Gastroesophageal sphincter (tissue), 4 donors: Measurements from ENCODE around the gene FKRP. TPM values are rescaled to one million over a fixed set of nuclear protein-coding genes. Genes with fewer than 3 reads are reported as not detected.
A peak's percentile ranks its signal among the peaks of the same experiment; 100 is the strongest.
"Not testable (repeated sequence)": the region's sequence is repeated elsewhere in the genome, so short reads cannot be mapped to it uniquely, and the experiment has no call there.

ENCODE experiments used
- ATAC-seq: fragments of 150-250 bp; one replicate; pipeline ENCODE4 v1.9.1; 2016; ENCODE audit warnings: mild to moderate bottlenecking, moderate library complexity
- H3K27ac ChIP-seq, 4 donors: fragments of 200-600 bp; sonication (generic) in 3 of 4; 1 replicate in 3 of 4; 2 replicates in 1 of 4; pipeline ENCODE4 v1.5.1; 2016 to 2019
- H3K27me3 ChIP-seq: fragments of 200-600 bp; sonication (generic); one replicate; pipeline ENCODE4 v1.5.1; 2019
- H3K36me3 ChIP-seq, 2 donors: fragments of 200-600 bp; sonication (generic); one replicate each; pipeline ENCODE4 v1.5.1; 2019; ENCODE audit warnings: control low read depth in 1 of 2
- H3K4me1 ChIP-seq, 3 donors: fragments of 200-600 bp; sonication (generic); 1 replicate in 2 of 3; 2 replicates in 1 of 3; pipeline ENCODE4 v1.5.1; 2016 to 2019; ENCODE audit warnings: control low read depth in 2 of 3
- H3K4me3 ChIP-seq, 2 donors: fragments of 200-600 bp; sonication (generic); one replicate each; pipeline ENCODE4 v1.5.1; 2019; ENCODE audit warnings: mild to moderate bottlenecking in 1 of 2, moderate library complexity in 1 of 2
- H3K9me3 ChIP-seq, 3 donors: fragments of 200-600 bp; sonication (generic); one replicate each; pipeline ENCODE4 v1.5.1; 2017 to 2019; ENCODE audit warnings: control low read depth in 2 of 3
- CTCF ChIP-seq, 4 experiments: fragments of 200-600 bp in 2 of 4; fragments of 450-650 bp in 2 of 4; sonication (generic) in 1 of 4; IDR thresholded peaks; one replicate each; pipeline ENCODE4 v1.5.1; 2017 to 2019; ENCODE audit warnings: antibody characterized with exemption in 4 of 4, mild to moderate bottlenecking in 2 of 4, moderate library complexity in 2 of 4
- EP300 ChIP-seq: sonication (generic); formaldehyde crosslinking; IDR thresholded peaks from one replicate; pipeline ENCODE4 v1.6.1; 2017; ENCODE audit warnings: antibody characterized with exemption, mild to moderate bottlenecking
- POLR2A ChIP-seq, 2 donors: fragments of 450-650 bp; IDR thresholded peaks; one replicate each; pipeline ENCODE4 v1.6.1; 2017; ENCODE audit warnings: antibody characterized with exemption in 2 of 2, mild to moderate bottlenecking in 2 of 2, moderate library complexity in 1 of 2
- POLR2AphosphoS5 ChIP-seq: sonication (generic); formaldehyde crosslinking; IDR thresholded peaks from one replicate; pipeline ENCODE4 v1.6.1; 2017; ENCODE audit warnings: antibody characterized with exemption
- WGBS, 2 donors: methylation state at CpG; one replicate each; pipeline ENCODE4 v1.1.5; 2018; ENCODE audit warnings: low coverage in 1 of 2; 5-methylcytosine and 5-hydroxymethylcytosine counted together
- total RNA-seq, 4 donors: library from RNA; depleted of rRNA; stranded (reverse); fragments of >200 nt; gene quantifications; one replicate each; pipeline ENCODE4 v1.1.0, GENCODE V29; 2016

The FKRP gene
- total RNA-seq, 4 donors from 2014 or later: 18.7 to 22.5 (median 20.3) TPM

DNA sequence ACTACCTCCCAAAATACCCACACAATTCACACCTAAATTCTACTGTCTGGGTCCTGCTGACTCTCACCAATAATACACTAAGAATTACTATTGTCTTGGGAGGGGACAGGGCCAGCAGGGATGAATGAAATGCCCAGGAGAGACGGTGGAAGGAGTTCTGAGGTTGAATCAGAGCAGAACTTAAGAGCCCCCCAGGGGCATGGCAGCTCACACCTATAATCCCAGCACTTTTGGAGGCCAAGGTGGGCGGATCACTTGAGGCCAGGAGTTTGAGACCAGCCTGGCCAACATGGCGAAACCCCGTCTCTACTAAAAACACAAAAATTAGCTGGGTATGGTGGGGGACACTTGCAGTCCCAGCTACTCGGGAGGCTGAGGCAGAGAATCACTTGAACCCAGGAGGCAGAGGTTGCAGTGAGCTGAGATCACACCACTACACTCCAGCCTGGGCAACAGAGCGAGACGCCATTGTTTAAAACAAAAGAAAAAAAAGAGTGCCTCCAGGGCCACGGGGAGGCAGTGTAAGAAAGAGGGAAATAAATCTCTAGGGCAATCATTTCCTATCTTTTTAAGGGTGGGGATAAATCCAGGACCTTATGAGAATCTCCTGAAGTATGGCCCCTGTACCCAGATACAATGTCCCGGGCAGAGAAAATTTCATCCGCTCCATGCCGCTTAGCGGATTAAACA lies 32.2 kb downstream of the FKRP start:
- Histone ChIP-seq H3K4me1 (peaks cover 0 to 15% (median 0%) of the 10 kb centered on the region in 3 donors), H3K36me3 (peaks cover 0 to 94% of the 10 kb centered on the region in 2 donors), H3K27ac (peak overlapping the region in 3 of 4 donors; percentile 3 to 27 (median 5))
- not testable (repeated sequence) for H3K9me3 ChIP-seq, H3K4me3 ChIP-seq, H3K27me3 ChIP-seq
- peak in 1 of 4 experiments; percentile 16 for TF ChIP-seq CTCF (IDR thresholded peaks at IDR 0.05)
- ATAC-seq: peak; percentile 3
- 78 to 91% methylated on average over 7 to 9 of the region's 12 CpGs for WGBS, 2 donors

GRCh38 chr19:46782355-46783019 lies 36.6 kb downstream of the FKRP start:
- ATAC-seq: no peak
- Histone ChIP-seq H3K4me1 (peaks cover 0 to 58% (median 24%) of the 10 kb centered on the region in 3 donors), H3K36me3 (peaks cover 0 to 66% of the 10 kb centered on the region in 2 donors), H3K4me3 (no peak overlapping the region), H3K9me3 (no peaks in the 10 kb centered on the region), H3K27ac (no peak overlapping the region), H3K27me3 (no peaks in the 10 kb centered on the region)
- WGBS, 2 donors: 90% methylated on average over 2 of the region's 7 CpGs; no CpG with 5 or more reads in 1 of the 2 donors
- TF ChIP-seq POLR2A (IDR thresholded peaks at IDR 0.05): no peak
- TF ChIP-seq POLR2AphosphoS5: no peak
- no peak for TF ChIP-seq CTCF (IDR thresholded peaks at IDR 0.05)

DNA sequence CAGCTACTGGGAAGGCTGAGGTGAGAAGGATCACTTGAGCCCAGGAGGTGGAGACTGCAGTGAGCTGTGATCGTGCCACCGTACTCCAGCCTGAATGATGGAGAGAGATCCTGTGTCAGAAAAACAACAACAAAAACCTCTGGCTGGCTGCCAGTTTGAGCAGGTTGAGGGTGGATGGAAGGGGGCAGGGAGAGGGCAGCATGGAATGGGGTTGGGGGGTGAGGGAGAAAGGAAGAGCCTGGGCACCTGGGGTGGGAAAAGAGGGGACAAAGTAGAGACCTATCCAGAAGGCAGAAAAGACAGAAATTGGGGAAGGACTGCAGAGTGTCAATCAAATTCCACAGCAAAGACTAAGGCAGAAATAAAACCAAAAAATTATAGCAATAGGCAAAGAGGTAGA lies 37.8 kb downstream of the FKRP start:
- H3K27ac ChIP-seq: peak overlapping the region in 2 of 4 donors; percentile 86 to 88
- H3K27me3 ChIP-seq: no peaks in the 10 kb centered on the region
- no peak overlapping the region for H3K4me3 ChIP-seq
- no peak for ATAC-seq
- peaks cover 0 to 69% (median 24%) of the 10 kb centered on the region in 3 donors for H3K4me1 ChIP-seq
- TF ChIP-seq CTCF (IDR thresholded peaks at IDR 0.05): no peak
- no peak for TF ChIP-seq EP300
- no peaks in the 10 kb centered on the region for H3K9me3 ChIP-seq
- WGBS, 2 donors: 73 to 88% methylated on average over 2 of the region's 2 CpGs
- H3K36me3 ChIP-seq: peaks cover 0 to 54% of the 10 kb centered on the region in 2 donors

DNA sequence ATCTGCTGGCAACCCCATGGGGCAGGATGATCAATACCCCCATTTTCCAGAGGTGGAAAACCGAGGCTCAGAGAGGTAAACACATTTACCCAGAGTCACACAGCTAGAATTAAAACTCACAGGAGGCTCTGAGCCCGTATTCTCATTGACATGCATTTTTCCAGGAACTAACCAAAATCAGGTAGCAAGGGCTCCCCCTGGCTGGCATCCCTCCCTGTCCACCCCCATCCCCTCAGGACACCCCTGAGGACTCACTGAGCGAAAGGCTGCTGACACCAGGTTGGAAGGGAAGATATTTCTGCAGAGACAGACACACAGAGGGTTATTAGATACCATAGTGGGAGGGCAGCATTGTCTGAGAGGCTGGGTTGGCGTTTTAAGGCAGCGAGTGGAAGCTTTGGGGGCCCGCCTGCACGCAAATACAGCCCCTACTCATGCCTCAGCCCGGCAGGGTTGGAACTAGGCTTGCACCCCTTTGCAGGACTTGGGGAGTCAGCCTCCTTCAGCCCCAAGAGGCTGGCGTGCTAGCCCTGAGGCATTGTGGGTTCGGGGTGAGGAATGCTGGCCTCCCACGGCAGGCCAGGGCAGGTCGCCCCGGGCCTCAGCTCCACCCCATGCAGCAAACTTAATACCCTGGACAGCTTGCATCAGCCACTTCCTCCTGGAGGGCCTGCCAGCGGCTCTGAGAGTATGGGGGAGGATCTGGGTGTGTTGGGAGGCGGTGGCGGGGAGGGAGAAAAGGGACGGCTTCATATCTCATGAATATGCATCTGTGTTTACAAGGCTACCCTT lies 38.6 kb downstream of the FKRP start:
- ATAC-seq: peak; percentile 32
- 66 to 93% methylated on average over 3 to 5 of the region's 17 CpGs for WGBS, 2 donors
- Histone ChIP-seq H3K27ac (peak overlapping the region in 3 of 4 donors; percentile 86 to 88 (median 87)), H3K4me1 (peaks cover 0 to 75% (median 24%) of the 10 kb centered on the region in 3 donors), H3K36me3 (peaks cover 0 to 47% of the 10 kb centered on the region in 2 donors), H3K4me3 (peak overlapping the region in 1 of 2 donors; percentile 90), H3K27me3 (no peaks in the 10 kb centered on the region), H3K9me3 (no peaks in the 10 kb centered on the region)
- TF ChIP-seq POLR2AphosphoS5 (no peak), CTCF (IDR thresholded peaks at IDR 0.05) (peak in 2 of 4 experiments; percentile 1 to 14), EP300 (no peak)
